ENCODE results near the gene GNGT2.

Gene GNGT2

GRCh38 chr17:49162866-49163265, 47.5 kb downstream of the GNGT2 start:
- no peak for DNase-seq

GRCh38 chr17:49157784-49158183, 52.6 kb downstream of the GNGT2 start:
- DNase-seq: no peak

- no peak for DNase-seq
Observed at GRCh38 chr17:49156256-49156655, 54.1 kb downstream of the GNGT2 start.

Data from GF-D8 (cell line).